Testis (tissue), 2 donors: ENCODE measurements around the gene FAM76B.

ENCODE experiments used
- CTCF ChIP-seq, 3 experiments: fragments of 450-650 bp in 2 of 3; fragments of 200-600 bp in 1 of 3; sonication (generic) in 1 of 3; IDR thresholded peaks; one replicate each; pipeline ENCODE4 v1.5.1; 2016 to 2019; ENCODE audit warnings: antibody characterized with exemption in 3 of 3, mild to moderate bottlenecking in 2 of 3, moderate library complexity in 1 of 3
- POLR2A ChIP-seq: fragments of 450-650 bp; IDR thresholded peaks from one replicate; pipeline ENCODE4 v1.6.1; 2017; ENCODE audit warnings: antibody characterized with exemption, mild to moderate bottlenecking, moderate library complexity

- TF ChIP-seq POLR2A = no peak
- TF ChIP-seq CTCF (IDR thresholded peaks at IDR 0.05) = no peak
These were observed 16.3 kb upstream of the FAM76B start for GRCh38 chr11:95805869-95806268.
